ENCODE data around the gene PHOX2A. TPM values are rescaled to one million over a fixed set of nuclear protein-coding genes. Genes with fewer than 3 reads are reported as not detected.
"Not testable (repeated sequence)": the region's sequence is repeated elsewhere in the genome, so short reads cannot be mapped to it uniquely, and the experiment has no call there.

PHOX2A gene
- not detected in 2 replicates for total RNA-seq

- no peak for DNase-seq (ENCODE audit: extremely low read depth, low read depth, low spot score)
Observed at GRCh38 chr11:72244060-72244360, at the start of gene PHOX2A. TSS of gene PHOX2A (minus strand) at chr11:72244176. CDS start at chr11:72244004, 172 bp downstream.

- DNase-seq (ENCODE audit: extremely low read depth, low read depth, low spot score): no peak
Observed at GRCh38 chr11:72293391-72293790, 49.4 kb upstream of the PHOX2A start.

- no peak for DNase-seq (ENCODE audit: extremely low read depth, low read depth, low spot score)
Observed at GRCh38 chr11:72292106-72292785, 48.3 kb upstream of the PHOX2A start.

- not testable (repeated sequence) for DNase-seq (ENCODE audit: extremely low read depth, low read depth, low spot score)
Observed at GRCh38 chr11:72290741-72291140, 46.8 kb upstream of the PHOX2A start.

GRCh38 chr11:72287293-72287692 is 43.3 kb upstream of the PHOX2A start:
- no peak for DNase-seq (ENCODE audit: extremely low read depth, low read depth, low spot score)

GRCh38 chr11:72283947-72284346 is 40.0 kb upstream of the PHOX2A start:
- DNase-seq (ENCODE audit: extremely low read depth, low read depth, low spot score): no peak

GRCh38 chr11:72280726-72281315 is 36.8 kb upstream of the PHOX2A start:
- no peak for DNase-seq (ENCODE audit: extremely low read depth, low read depth, low spot score)

- no peak for DNase-seq (ENCODE audit: extremely low read depth, low read depth, low spot score)
Observed at GRCh38 chr11:72280037-72280436, 36.1 kb upstream of the PHOX2A start.

- DNase-seq (ENCODE audit: extremely low read depth, low read depth, low spot score): no peak
Observed at GRCh38 chr11:72278905-72279304, 34.9 kb upstream of the PHOX2A start.

- DNase-seq (ENCODE audit: extremely low read depth, low read depth, low spot score): no peak
Observed at GRCh38 chr11:72274435-72274834, 30.5 kb upstream of the PHOX2A start.

GRCh38 chr11:72271980-72272379 is 28.0 kb upstream of the PHOX2A start:
- DNase-seq (ENCODE audit: extremely low read depth, low read depth, low spot score): no peak

GRCh38 chr11:72267956-72268617 is 24.1 kb upstream of the PHOX2A start:
- no peak for DNase-seq (ENCODE audit: extremely low read depth, low read depth, low spot score)

GRCh38 chr11:72266960-72267359 is 23.0 kb upstream of the PHOX2A start:
- not testable (repeated sequence) for DNase-seq (ENCODE audit: extremely low read depth, low read depth, low spot score)

GRCh38 chr11:72265951-72266350 is 22.0 kb upstream of the PHOX2A start:
- no peak for DNase-seq (ENCODE audit: extremely low read depth, low read depth, low spot score)

- DNase-seq (ENCODE audit: extremely low read depth, low read depth, low spot score): no peak
Observed at GRCh38 chr11:72263361-72263760, 19.4 kb upstream of the PHOX2A start.

- no peak for DNase-seq (ENCODE audit: extremely low read depth, low read depth, low spot score)
Observed at GRCh38 chr11:72260574-72260973, 16.6 kb upstream of the PHOX2A start.

- no peak for DNase-seq (ENCODE audit: extremely low read depth, low read depth, low spot score)
Observed at GRCh38 chr11:72259490-72259889, 15.5 kb upstream of the PHOX2A start.

- DNase-seq (ENCODE audit: extremely low read depth, low read depth, low spot score): no peak
Observed at GRCh38 chr11:72257570-72257969, 13.6 kb upstream of the PHOX2A start.

- DNase-seq (ENCODE audit: extremely low read depth, low read depth, low spot score): no peak
Observed at GRCh38 chr11:72254299-72254993, 10.5 kb upstream of the PHOX2A start.

GRCh38 chr11:72253392-72253791 is 9.4 kb upstream of the PHOX2A start:
- no peak for DNase-seq (ENCODE audit: extremely low read depth, low read depth, low spot score)

GRCh38 chr11:72251614-72252013 is 7.6 kb upstream of the PHOX2A start:
- DNase-seq (ENCODE audit: extremely low read depth, low read depth, low spot score): no peak
